ENCODE measurements around the gene DUSP6.
"Not testable (repeated sequence)": the region's sequence is repeated elsewhere in the genome, so short reads cannot be mapped to it uniquely, and the experiment has no call there.

DUSP6 gene

GRCh38 chr12:89343127-89343526, 9.2 kb downstream of the DUSP6 start:
- no peak for TF ChIP-seq CTCF (IDR thresholded peaks at IDR 0.05; ENCODE audit: low read length, missing control alignments)

GRCh38 chr12:89340861-89341260, 11.4 kb downstream of the DUSP6 start:
- DNase-seq (ENCODE audit: low read depth) = no peak
- H3K4me3 ChIP-seq (replicated peaks; ENCODE audit: low read depth, low read length) = no peak overlapping the region
- TF ChIP-seq CTCF (IDR thresholded peaks at IDR 0.05; ENCODE audit: low read length, missing control alignments) = no peak

More at GRCh38 chr12:89343127-89343526, 9.2 kb downstream of the DUSP6 start:
- H3K4me3 ChIP-seq (replicated peaks; ENCODE audit: low read depth, low read length) = no peak overlapping the region
- peak; percentile 63 for DNase-seq (ENCODE audit: low read depth)

- no peak for TF ChIP-seq CTCF (IDR thresholded peaks at IDR 0.05; ENCODE audit: low read length, missing control alignments)
- H3K4me3 ChIP-seq (replicated peaks; ENCODE audit: low read depth, low read length) = no peak overlapping the region
- DNase-seq (ENCODE audit: low read depth) = no peak
Observed at GRCh38 chr12:89339526-89339925, 12.8 kb downstream of the DUSP6 start.

- DNase-seq (ENCODE audit: low read depth); H3K4me3 ChIP-seq (replicated peaks; ENCODE audit: low read depth, low read length): not testable (repeated sequence)
Observed at GRCh38 chr12:89337136-89337535, 15.2 kb downstream of the DUSP6 start.

- no peak for DNase-seq (ENCODE audit: low read depth)
- no peak for TF ChIP-seq CTCF (IDR thresholded peaks at IDR 0.05; ENCODE audit: low read length, missing control alignments)
- H3K4me3 ChIP-seq (replicated peaks; ENCODE audit: low read depth, low read length) = no peak overlapping the region
Observed at GRCh38 chr12:89335452-89336244, 16.7 kb downstream of the DUSP6 start.

GRCh38 chr12:89334548-89335169, 17.6 kb downstream of the DUSP6 start:
- H3K4me3 ChIP-seq (replicated peaks; ENCODE audit: low read depth, low read length) = no peak overlapping the region

More at GRCh38 chr12:89334548-89335169, 17.6 kb downstream of the DUSP6 start:
- DNase-seq (ENCODE audit: low read depth) = peak; percentile 69
- TF ChIP-seq CTCF (IDR thresholded peaks at IDR 0.05; ENCODE audit: low read length, missing control alignments) = no peak
